HepG2 (cell line): Measurements from ENCODE around the gene CPNE4.

Source experiments
- DPF2 ChIP-seq: sonication (generic); formaldehyde crosslinking; IDR thresholded peaks from 2 replicates; pipeline ENCODE4 v1.4.0; 2020; ENCODE audit warnings: mild to moderate bottlenecking, low read depth, missing genetic modification reagents, borderline replicate concordance
- E2F1 ChIP-seq: sonication (generic); formaldehyde crosslinking; IDR thresholded peaks from 2 replicates; pipeline ENCODE4 v1.5.0; 2020; ENCODE audit warnings: missing genetic modification reagents
- GPN1 ChIP-seq: sonication (generic); formaldehyde crosslinking; IDR thresholded peaks from 2 replicates; pipeline ENCODE4 v1.5.1; 2020; ENCODE audit warnings: missing genetic modification reagents, borderline replicate concordance
- TCF7L2 ChIP-seq: IDR thresholded peaks from 2 replicates; pipeline ENCODE4 v1.6.1; 2011; ENCODE audit warnings: mild to moderate bottlenecking, low read depth, low read length, moderate library complexity
- ZNF138 ChIP-seq: sonication (generic); formaldehyde crosslinking; IDR thresholded peaks from 2 replicates; pipeline ENCODE4 v1.5.0; 2020; ENCODE audit warnings: mild to moderate bottlenecking, low read depth, missing genetic modification reagents
- TF ChIP-seq, protein P1 (sequence below): sonication (generic); formaldehyde crosslinking; IDR thresholded peaks from 2 replicates; pipeline ENCODE4 v1.4.0; 2020; ENCODE audit warnings: missing genetic modification reagents

GRCh38 chr3:131537531-131537930 is 497.3 kb downstream of the CPNE4 start:
- no peak for TF ChIP-seq GPN1 (CRISPR knock-in tag)
- no peak for TF ChIP-seq DPF2 (CRISPR knock-in tag)
- TF ChIP-seq ZNF138 (CRISPR knock-in tag) = no peak
- TF ChIP-seq, protein P1, sequence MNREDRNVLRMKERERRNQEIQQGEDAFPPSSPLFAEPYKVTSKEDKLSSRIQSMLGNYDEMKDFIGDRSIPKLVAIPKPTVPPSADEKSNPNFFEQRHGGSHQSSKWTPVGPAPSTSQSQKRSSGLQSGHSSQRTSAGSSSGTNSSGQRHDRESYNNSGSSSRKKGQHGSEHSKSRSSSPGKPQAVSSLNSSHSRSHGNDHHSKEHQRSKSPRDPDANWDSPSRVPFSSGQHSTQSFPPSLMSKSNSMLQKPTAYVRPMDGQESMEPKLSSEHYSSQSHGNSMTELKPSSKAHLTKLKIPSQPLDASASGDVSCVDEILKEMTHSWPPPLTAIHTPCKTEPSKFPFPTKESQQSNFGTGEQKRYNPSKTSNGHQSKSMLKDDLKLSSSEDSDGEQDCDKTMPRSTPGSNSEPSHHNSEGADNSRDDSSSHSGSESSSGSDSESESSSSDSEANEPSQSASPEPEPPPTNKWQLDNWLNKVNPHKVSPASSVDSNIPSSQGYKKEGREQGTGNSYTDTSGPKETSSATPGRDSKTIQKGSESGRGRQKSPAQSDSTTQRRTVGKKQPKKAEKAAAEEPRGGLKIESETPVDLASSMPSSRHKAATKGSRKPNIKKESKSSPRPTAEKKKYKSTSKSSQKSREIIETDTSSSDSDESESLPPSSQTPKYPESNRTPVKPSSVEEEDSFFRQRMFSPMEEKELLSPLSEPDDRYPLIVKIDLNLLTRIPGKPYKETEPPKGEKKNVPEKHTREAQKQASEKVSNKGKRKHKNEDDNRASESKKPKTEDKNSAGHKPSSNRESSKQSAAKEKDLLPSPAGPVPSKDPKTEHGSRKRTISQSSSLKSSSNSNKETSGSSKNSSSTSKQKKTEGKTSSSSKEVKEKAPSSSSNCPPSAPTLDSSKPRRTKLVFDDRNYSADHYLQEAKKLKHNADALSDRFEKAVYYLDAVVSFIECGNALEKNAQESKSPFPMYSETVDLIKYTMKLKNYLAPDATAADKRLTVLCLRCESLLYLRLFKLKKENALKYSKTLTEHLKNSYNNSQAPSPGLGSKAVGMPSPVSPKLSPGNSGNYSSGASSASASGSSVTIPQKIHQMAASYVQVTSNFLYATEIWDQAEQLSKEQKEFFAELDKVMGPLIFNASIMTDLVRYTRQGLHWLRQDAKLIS (CRISPR knock-in tag) = no peak
- TF ChIP-seq E2F1 = no peak
- TF ChIP-seq TCF7L2 = no peak
